Right lung (tissue), 10 donors: ENCODE results near the gene FAM161B. TPM values are rescaled to one million over a fixed set of nuclear protein-coding genes. Genes with fewer than 3 reads are reported as not detected.
"Not testable (repeated sequence)": the region's sequence is repeated elsewhere in the genome, so short reads cannot be mapped to it uniquely, and the experiment has no call there.

Experiments
- DNase-seq, 2 donors: peaks; one replicate each; pipeline ENCODE4 v3.0.0-alpha.2; 2013
- long read RNA-seq, 8 donors: transcript quantifications; one replicate each; lab custom pipeline, GENCODE V29; 2026
- polyA plus RNA-seq, 5 donors: library from polyadenylated mRNA; unstranded; fragments of 120-200 nt; gene quantifications; one replicate each; pipeline versions ENCODE4 v1.2.1 to v1.2.3, GENCODE V29; 2013; ENCODE audit warnings: inconsistent platforms in 1 of 5, low replicate concordance in 1 of 5; ENCODE audit not compliant: insufficient read length in 5 of 5, insufficient read depth in 1 of 5

The FAM161B gene, protein sequence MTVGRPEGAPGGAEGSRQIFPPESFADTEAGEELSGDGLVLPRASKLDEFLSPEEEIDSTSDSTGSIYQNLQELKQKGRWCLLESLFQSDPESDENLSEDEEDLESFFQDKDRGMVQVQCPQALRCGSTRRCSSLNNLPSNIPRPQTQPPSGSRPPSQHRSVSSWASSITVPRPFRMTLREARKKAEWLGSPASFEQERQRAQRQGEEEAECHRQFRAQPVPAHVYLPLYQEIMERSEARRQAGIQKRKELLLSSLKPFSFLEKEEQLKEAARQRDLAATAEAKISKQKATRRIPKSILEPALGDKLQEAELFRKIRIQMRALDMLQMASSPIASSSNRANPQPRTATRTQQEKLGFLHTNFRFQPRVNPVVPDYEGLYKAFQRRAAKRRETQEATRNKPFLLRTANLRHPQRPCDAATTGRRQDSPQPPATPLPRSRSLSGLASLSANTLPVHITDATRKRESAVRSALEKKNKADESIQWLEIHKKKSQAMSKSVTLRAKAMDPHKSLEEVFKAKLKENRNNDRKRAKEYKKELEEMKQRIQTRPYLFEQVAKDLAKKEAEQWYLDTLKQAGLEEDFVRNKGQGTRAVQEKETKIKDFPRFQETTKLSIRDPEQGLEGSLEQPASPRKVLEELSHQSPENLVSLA
- polyA plus RNA-seq = 10 to 100 TPM; 10.6 to 14.9 (median 13.3) TPM
- long read RNA-seq, donor 1, partial matches to known transcripts = 7 of 7 reads
- long read RNA-seq, donor 1, other reads (novel, unspliced or antisense) = 0 of 7 reads
- long read RNA-seq, donor 2, full-length matches to known transcripts = 1 of 1 reads
- long read RNA-seq, donor 2, partial matches to known transcripts = 0 of 1 reads
- long read RNA-seq, donor 2, other reads (novel, unspliced or antisense) = 0 of 1 reads
- long read RNA-seq, donor 3 = 0 reads
- long read RNA-seq, donor 4, partial matches to known transcripts = 8 of 8 reads
- long read RNA-seq, donor 4, other reads (novel, unspliced or antisense) = 0 of 8 reads
- long read RNA-seq, donor 5, full-length matches to known transcripts = 1 of 1 reads
- long read RNA-seq, donor 5, partial matches to known transcripts = 0 of 1 reads
- long read RNA-seq, donor 5, other reads (novel, unspliced or antisense) = 0 of 1 reads
- long read RNA-seq, donor 6, full-length matches to known transcripts = 1 of 1 reads
- long read RNA-seq, donor 6, partial matches to known transcripts = 0 of 1 reads
- long read RNA-seq, donor 6, other reads (novel, unspliced or antisense) = 0 of 1 reads
- long read RNA-seq, donor 7, full-length matches to known transcripts = 2 of 2 reads
- long read RNA-seq, donor 7, partial matches to known transcripts = 0 of 2 reads
- long read RNA-seq, donor 7, other reads (novel, unspliced or antisense) = 0 of 2 reads
- long read RNA-seq, donor 8 = 0 reads

DNA sequence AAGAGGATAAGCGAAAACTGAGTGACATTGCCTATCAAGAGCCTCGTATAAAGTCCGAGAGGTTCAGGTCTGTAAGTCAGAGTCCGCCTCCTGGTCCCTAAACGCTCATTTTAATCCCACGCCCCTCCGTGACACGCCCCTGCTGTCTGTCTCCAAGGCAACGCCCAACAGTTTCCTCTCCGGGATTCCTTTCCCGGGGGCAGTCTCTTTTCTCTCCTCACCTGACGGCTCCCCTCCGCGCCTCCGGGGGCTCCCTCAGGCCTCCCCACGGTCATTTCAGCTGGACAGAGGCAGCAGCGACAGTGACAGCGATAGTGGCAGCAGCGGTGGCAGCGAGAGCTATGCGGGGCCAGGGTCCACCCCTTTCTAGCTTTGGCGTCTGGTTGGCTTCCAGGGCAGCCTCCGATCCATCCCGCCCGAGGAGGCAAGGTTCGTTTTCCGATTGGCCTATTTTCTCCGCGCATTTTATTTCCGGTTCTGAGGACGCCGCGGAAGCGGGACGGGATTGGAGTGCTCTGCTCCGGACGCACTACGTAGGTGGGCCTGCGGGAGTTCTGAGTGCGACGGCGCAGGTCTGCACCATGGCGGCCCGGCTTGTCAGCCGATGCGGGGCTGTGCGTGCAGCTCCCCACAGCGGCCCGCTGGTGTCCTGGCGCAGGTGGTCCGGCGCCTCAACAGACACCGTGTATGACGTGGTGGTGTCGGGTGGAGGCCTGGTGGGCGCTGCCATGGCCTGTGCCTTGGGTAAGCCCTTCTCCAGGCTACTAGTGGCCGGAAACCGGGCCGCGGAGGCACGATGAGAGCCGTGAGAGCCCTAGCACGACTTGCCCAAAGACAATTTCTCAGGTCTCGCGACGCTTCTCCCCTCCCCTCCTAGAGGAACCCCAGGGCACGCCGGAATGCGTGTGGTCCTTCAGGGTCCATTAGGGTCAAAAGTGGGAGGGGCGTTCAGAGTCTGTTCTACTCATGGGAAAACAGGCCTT lies at the start of gene FAM161B, which contains the start of gene COQ6:
Gene FAM161B, minus strand, starts transcription at position 343 of the 983 bp plus-strand sequence. Its CDS starts 68 bp downstream, at position 275.
Gene COQ6, plus strand, starts transcription at position 551 of the 983 bp plus-strand sequence. Its CDS starts 31 bp downstream, at position 582.
- DNase-seq = peak; percentile 96 to 97

DNA sequence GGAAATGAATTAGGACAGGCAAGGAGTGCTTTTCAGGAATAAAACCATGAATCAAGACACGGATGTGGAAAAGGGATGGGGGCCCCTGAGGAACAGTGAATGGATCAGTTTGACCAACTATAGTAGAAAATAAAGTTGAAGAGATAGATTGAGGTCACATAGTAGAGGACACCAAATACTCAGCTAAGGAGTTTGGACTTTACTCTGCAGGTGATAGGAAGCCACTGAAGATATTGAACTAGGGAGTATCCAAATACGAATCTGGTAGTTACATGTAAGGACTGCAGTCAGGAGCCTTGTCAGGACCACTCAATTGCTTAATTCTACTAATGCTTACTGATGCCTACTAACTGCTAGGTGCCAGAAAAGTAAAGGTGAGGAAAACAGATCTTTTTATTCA lies 48.8 kb upstream of the FAM161B start:
- no peak for DNase-seq

DNA sequence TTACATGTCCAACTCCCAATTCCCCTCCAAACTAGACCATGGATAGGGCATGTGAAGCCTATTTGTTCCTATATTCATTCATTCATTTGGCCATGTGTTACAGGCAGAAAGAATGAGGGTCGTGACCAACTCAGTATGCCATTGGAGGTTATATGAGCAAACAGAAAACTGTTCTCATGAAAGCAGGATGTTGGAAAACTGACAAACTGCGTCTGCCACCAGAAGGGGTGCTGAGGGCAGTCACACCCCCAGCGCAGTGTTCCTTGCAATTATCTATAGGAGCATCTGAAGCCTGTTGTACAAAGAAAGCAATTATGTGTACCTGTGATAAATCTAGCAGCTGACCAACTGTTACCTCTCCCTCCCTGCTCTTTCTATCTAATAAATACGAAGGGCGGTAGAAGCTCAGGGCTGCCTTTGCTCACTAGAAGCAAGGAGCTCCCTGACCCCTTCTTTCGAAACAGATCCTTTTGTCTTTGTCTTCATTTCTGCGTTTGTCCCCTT lies 48.1 kb upstream of the FAM161B start:
- no peak for DNase-seq

DNA sequence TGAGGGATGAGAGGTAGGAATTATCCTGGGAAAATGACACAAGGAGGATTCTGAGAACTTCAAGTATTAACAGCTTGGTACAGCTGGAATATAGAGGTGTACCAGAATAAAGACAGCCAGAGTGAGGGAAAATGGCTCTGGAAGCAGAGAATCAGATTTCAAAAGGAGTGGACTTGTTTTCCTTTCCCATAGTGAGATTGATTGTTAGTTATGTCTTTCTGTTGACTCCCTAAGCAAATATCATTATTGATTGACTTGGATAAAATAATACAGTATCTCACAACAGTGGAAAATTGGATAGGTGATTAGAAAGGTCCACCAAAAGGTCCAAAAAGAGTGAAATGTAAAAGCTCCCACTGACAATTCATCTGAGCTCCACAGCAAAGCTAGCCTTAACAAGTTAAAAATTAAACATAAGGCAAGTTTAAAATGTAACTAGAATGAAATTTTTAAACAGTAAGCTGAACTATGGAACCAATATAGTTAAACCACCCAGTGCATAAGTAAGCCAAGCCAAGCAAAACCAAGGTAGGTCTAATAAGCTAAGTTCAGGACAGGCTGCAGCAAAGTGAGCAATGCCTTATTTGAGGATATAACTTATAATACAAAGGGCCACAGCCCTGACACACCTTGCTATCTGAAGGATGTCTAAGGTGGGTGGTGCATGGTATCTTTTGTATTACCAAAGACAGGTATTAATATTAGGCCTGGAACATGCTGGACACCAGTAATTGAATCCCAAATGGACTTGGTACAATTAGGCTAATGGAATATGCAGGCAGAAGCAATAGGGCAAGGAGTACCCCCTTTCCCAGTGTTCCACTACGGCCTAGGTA lies 47.4 kb upstream of the FAM161B start:
- DNase-seq = no peak

DNA sequence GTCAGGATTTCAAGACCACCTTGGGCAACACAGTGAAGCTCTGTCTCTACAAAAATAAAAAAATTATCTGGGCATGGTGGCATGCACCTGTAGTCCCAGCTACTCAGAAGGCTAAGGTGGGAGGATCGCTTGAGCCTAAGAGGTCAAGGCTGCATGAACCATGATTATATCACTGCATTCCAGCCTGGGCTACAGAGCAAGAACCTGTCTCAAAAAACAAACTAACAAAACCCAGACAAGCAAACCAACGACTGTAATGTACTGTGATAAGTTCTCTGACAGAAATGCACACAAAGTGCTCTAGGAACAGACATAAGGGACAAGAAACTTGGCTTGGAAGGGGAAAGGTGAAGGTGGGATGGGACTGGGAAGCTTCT lies 46.8 kb upstream of the FAM161B start:
- no peak for DNase-seq

DNA sequence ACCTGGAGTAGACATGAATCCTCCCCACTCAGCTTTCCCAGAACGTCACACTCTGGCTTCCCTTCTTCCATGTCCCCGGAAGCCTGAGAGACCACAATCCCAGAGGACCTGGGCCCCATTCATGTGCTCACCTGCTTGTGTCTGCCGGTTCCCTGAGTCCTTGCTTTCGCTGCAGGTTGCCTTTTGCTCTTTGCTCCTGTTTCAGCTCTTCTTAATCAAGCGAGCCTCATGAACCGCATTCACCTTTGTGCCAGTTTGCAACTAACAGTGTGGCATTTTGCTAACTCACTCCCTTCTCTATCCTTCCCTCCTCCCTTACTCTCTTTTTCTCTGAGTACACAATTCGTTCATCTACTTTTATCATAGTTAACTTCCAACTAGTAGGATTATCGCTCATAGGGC lies 46.1 kb upstream of the FAM161B start:
- DNase-seq = no peak

DNA sequence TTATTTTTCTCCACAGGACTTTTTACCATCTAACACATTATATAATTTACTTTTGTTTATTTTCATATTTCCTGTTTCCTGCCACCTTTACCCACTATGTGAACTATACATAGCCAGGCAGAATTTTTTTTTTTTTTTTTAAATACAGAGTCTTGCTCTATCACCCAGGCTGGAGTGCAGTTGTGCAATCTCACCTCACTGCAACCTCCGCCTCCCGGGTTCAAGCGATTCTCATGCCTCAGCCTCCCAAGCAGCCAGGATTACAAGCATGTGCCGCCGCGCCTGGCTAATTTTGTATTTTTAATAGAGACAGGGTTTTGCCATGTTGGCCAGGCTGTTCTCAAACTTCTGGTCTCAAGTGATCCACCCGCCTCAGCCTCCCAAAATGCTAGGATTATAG lies 45.0 kb upstream of the FAM161B start:
- not testable (repeated sequence) for DNase-seq

DNA sequence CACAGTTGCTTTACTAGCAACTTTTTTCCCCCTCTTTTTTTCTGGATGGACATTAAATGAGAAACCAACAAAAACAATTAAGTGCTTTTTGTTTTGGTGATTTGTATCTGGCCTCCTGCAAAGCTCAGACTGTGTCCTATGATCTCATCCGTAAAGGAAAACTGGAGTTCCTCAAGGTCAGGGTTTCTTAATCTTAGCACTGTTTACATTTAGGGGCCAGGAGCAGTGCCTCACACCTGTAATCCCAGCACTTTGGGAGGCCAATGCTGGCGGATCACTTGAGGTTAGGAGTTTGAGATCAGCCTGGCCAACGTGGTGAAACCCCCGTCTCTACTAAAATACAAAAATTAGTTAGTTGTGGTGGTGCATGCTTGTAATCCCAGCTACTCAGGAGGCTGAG lies 41.2 kb upstream of the FAM161B start:
- no peak for DNase-seq

DNA sequence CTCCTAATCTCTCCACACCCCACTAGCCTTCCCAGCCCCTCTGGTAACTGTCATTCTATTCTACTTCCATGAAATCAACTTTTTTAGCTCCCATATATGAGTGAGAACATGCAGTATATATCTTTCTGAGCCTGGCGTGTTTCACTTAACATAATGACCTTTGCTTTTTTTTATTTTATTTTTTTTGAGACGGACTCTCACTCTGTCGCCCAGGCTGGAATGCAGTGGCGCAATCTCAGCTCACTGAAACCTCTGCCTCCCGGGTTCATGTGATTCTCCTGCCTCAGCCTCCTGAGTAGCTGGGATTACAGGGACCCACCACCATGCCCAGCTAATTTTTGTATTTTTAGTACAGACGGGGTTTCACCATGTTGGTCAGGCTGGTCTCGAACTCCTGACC lies 38.8 kb upstream of the FAM161B start:
- DNase-seq = not testable (repeated sequence)

DNA sequence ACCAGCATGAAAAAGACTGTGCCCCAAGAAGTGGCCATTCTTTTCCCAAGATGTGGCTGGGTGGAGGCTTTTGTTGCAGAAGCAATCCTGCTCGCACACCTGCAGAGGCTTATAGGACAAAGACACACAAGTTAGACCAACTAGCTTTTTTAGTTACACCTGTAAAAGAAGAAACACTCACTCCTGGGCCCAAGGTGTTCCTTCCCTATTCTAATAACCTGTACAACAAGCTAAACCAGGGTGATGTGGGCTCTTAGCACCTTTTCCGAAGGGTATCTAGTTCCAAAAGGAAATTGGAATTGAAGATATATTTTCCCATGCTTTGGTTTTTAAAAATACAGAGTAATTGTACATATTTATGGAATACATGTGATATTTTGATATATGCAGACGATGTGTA lies 38.2 kb upstream of the FAM161B start:
- DNase-seq = no peak

DNA sequence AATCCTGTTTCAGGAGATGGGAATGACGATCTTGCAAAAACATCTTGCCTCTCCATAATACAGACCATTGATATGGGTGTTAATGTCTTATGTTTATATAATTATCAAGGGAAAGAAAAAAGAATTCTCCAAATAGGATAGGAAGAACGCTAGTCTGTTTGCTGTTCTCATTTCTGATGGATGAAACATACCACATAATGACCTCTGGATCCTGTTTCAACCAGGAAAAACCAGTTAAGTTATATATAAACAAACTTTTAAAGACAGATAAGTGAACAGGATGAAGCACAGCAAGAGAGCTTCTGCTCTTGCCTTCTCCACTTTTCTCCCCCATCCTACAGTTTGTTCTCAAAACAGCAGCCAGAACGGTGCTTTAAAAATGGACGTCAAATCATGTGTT lies 28.0 kb upstream of the FAM161B start:
- no peak for DNase-seq

DNA sequence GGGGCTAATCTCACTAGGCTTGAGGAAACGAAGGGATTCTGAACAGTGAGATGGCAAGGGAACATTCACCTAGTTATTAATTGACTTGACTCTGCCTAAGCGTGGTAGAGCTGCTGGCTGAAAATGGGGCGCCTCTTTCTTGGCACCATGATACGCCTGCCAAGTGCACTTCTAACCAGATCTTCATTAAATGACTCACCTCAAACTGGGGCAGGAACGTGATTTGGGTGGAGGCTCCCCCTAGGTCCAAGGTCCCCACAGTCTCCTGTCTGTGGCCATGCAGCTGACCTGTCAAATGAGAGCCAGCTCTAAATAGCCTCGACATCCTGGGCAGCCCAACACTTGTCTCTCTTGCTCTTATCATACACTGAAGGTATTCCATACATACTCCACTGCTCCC lies 26.2 kb upstream of the FAM161B start:
- no peak for DNase-seq

DNA sequence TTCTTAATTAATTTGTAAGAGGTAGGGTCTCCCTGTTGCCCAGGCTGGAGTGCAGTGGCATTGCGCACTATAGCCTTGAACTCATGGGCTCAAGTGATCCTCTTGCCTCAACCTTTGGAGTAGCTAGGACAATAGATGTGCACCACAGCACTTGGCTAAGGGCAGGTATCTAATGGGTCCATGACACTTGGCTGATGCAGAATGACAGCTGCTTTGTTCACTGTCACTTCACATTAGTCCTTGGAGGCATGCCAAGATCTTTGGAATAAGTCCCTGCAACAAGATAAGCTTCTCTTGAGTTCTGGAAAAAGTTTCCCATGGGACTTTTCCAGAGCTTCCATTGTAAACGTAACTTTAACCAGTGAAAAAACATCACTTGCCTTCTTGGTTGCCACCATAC lies 23.6 kb upstream of the FAM161B start:
- no peak for DNase-seq

DNA sequence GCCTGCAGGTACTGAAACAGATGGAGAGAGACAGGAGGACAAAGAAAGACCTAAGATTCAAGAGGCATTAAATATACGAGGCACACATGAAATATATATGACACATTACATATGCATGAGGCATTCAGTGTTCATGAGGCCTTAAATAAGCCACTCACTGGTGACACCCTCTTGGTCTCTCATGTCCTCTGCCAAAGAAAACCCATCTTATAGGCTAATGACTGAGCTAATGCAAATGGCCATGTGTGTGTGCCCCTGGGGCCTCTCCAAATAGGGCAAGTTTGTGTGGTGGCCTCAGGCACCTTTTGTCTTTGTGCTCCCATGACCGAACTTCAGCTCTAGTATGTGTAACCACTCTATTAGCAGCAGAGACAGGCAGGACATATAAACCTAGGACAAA lies 19.0 kb upstream of the FAM161B start:
- no peak for DNase-seq

DNA sequence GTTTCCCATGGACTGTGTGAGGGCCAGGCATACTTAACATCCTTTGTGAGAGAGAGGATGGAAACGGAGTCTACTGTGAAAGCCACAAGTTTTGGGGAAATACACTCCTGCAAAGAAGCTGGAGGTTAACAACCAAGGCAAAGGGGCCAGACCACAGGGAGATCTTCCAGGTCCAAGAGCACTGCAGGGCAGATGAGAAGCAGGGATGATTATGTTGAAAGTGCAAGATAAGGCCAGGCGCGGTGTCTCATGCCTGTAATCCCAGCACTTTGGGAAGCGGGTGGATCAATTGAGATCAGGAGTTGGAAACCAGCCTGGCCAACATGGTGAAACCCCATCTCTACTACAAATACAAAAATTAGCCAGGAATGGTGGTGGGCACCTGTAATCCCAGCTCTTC lies 15.3 kb upstream of the FAM161B start:
- DNase-seq = no peak

DNA sequence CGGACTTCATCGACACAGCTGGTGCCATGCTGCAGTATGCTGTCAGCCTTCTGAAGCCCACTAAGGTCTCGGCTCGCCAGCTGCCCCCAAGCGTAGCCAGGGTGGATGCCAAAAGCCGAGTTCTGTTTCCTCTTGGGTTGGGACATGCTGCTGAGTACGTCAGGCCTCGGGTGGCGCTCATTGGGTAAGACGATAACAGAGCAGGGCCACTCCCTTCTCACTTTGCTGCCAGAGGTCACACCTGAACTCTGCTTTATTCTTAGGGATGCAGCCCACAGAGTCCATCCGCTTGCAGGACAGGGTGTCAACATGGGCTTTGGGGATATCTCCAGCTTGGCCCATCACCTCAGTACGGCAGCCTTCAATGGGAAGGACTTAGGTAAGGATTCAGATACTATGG lies 11.3 kb upstream of the FAM161B start:
- DNase-seq = no peak

DNA sequence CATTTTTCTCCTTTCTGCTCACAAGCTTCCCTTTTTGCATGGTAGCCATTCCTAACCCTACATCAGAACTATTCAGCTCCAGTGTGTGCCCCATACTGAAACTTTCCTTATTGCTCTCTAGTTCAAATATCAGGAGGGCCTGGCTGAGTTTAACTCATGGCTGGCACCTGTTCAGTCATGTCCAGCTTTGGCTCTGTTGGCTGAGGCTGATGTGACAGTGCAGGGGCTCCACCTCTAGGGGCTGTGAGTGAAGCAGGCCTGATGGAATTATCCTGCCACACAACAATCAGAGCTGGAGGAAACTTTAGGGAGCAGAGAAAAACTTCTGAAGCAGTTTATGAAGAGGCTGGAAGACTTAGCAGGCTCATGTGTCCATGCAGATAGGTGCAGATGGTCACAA lies 8.7 kb upstream of the FAM161B start:
- no peak for DNase-seq

DNA sequence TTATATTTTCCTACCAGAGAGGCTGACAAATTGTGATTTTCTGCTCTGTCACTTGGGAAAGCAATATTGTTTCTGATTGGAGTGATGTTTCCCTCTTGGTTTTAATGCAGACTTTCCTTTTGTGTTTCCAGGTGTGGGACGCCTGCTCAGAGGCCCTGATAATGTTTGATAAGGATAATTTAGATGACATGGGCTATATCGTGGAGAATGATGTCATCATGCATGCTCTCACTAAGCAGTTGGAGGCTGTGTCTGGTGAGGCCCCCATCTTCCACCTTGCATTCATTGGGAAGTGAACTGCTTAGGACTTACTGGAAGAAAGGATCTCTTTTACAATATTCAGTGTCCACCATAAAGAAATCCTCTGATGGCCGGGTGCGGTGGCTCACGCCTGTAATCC lies 5.8 kb upstream of the FAM161B start:
- DNase-seq = no peak

DNA sequence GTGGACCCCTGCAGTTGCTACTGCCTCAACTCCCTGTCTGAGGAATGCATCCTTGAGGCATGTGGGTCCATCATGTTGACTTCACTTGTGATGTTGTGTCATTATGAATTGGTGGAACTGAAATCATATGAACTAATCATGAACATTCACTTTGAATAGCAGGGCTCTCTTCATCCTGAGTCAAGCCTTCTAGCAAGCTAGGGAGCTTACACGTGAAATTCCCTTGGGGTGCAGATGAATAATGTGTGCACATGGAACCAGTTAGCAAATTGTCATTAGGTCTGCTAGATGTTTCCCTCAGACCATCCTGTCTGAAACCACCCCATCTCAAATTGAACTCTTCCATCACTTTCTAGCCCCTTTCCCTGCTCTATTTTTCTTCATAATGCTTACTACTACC lies 3.8 kb upstream of the FAM161B start:
- no peak for DNase-seq
